H1 (cell line): ENCODE results near the gene GID4.

Source experiments
- BRCA1 ChIP-seq: IDR thresholded peaks from 2 replicates; pipeline ENCODE4 v1.6.1; 2012; ENCODE audit warnings: low read depth, low read length, improper control_type of control experiment
- CEBPB ChIP-seq: IDR thresholded peaks from 2 replicates; pipeline ENCODE4 v1.6.1; 2012; ENCODE audit warnings: low read depth, low read length
- CHD2 ChIP-seq: IDR thresholded peaks from 2 replicates; pipeline ENCODE4 v1.6.1; 2012; ENCODE audit warnings: low read length, improper control_type of control experiment
- JUND ChIP-seq: IDR thresholded peaks from 2 replicates; pipeline ENCODE4 v1.6.1; 2011; ENCODE audit warnings: mild to moderate bottlenecking, improper control_type of control experiment, low read length
- MAFK ChIP-seq: IDR thresholded peaks from 2 replicates; pipeline ENCODE4 v1.6.1; 2012; ENCODE audit warnings: low read depth, mild to moderate bottlenecking, improper control_type of control experiment, low read length
- POLR2A ChIP-seq, 2 experiments: IDR thresholded peaks; 1 replicate in 1 of 2; 2 replicates in 1 of 2; pipeline ENCODE4 v1.6.1; 2011; ENCODE audit warnings: low read depth in 2 of 2, low read length in 2 of 2, mild to moderate bottlenecking in 2 of 2; ENCODE audit errors: control extremely low read depth in 1 of 2
- POLR2AphosphoS5 ChIP-seq: IDR thresholded peaks from 2 replicates; pipeline ENCODE4 v1.6.1; 2011; ENCODE audit warnings: low read depth, low read length
- RNF2 ChIP-seq: fragments of 200-900, 300-1000 bp; sonication (generic); IDR thresholded peaks from 2 replicates; pipeline ENCODE4 v1.7.1; 2016; ENCODE audit warnings: borderline replicate concordance, low read depth, mild to moderate bottlenecking, antibody characterized with exemption, low read length; ENCODE audit not compliant: poor library complexity, severe bottlenecking; ENCODE audit errors: missing control alignments
- SIN3A ChIP-seq, 2 experiments: IDR thresholded peaks in 1 of 2; conservative IDR thresholded peaks in 1 of 2; 2 replicates each; pipeline ENCODE4 v1.6.1; 2011 to 2012; ENCODE audit warnings: low read length in 2 of 2, improper control_type of control experiment in 1 of 2, low read depth in 1 of 2, mild to moderate bottlenecking in 1 of 2
- SIRT6 ChIP-seq: IDR thresholded peaks from one replicate; pipeline ENCODE4 v1.7.1; 2012; ENCODE audit warnings: low read length, inconsistent platforms
- YY1 ChIP-seq: IDR thresholded peaks from 2 replicates; pipeline ENCODE4 v1.6.1; 2011; ENCODE audit warnings: low read depth, mild to moderate bottlenecking, low read length
- TF ChIP-seq, protein P1 (sequence below), 3 experiments: IDR thresholded peaks; 1 replicate in 2 of 3; 2 replicates in 1 of 3; pipeline versions ENCODE4 v1.5.1 to v1.6.1; 2011; ENCODE audit warnings: low read length in 3 of 3, mild to moderate bottlenecking in 3 of 3, inconsistent platforms in 2 of 3, low read depth in 1 of 3, moderate library complexity in 1 of 3; ENCODE audit not compliant: insufficient read depth in 1 of 3; ENCODE audit errors: control extremely low read depth in 1 of 3
- TF ChIP-seq, protein P2 (sequence below): IDR thresholded peaks from 2 replicates; pipeline ENCODE4 v1.6.1; 2011; ENCODE audit warnings: low read length, improper control_type of control experiment

DNA sequence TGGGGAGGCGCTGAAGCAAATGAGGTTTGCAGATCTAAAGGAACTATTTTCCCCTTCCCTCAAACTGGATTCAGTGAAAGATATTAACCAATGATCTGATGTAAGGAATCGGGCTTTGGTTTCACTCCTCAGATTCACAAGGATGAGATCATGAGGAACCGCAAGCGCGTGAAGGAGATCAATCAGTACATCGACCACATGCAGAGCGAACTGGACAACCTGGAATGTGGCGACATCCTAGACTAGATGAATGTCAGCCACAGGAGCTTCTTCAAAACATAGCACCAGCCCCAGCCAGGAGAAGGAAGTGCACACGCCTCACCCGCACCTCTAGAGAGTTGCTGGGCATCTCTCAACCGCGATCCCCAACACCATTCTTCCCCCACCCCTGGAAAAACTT lies 22.8 kb upstream of the GID4 start:
- no peak for TF ChIP-seq SIRT6
- TF ChIP-seq, protein P1, sequence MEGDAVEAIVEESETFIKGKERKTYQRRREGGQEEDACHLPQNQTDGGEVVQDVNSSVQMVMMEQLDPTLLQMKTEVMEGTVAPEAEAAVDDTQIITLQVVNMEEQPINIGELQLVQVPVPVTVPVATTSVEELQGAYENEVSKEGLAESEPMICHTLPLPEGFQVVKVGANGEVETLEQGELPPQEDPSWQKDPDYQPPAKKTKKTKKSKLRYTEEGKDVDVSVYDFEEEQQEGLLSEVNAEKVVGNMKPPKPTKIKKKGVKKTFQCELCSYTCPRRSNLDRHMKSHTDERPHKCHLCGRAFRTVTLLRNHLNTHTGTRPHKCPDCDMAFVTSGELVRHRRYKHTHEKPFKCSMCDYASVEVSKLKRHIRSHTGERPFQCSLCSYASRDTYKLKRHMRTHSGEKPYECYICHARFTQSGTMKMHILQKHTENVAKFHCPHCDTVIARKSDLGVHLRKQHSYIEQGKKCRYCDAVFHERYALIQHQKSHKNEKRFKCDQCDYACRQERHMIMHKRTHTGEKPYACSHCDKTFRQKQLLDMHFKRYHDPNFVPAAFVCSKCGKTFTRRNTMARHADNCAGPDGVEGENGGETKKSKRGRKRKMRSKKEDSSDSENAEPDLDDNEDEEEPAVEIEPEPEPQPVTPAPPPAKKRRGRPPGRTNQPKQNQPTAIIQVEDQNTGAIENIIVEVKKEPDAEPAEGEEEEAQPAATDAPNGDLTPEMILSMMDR (IDR thresholded peaks at IDR 0.05; ENCODE audit: control extremely low read depth in 1 of 3, insufficient read depth in 1 of 3, low read depth in 1 of 3, low read length in 3 of 3) = no peak
- no peak for TF ChIP-seq MAFK
- no peak for TF ChIP-seq CEBPB
- no peak for TF ChIP-seq CHD2
- no peak for TF ChIP-seq RNF2
- TF ChIP-seq POLR2A (IDR thresholded peaks at IDR 0.05; ENCODE audit: control extremely low read depth in 1 of 2, low read depth in 2 of 2, low read length in 2 of 2) = no peak
- TF ChIP-seq, protein P2, sequence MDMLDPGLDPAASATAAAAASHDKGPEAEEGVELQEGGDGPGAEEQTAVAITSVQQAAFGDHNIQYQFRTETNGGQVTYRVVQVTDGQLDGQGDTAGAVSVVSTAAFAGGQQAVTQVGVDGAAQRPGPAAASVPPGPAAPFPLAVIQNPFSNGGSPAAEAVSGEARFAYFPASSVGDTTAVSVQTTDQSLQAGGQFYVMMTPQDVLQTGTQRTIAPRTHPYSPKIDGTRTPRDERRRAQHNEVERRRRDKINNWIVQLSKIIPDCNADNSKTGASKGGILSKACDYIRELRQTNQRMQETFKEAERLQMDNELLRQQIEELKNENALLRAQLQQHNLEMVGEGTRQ = no peak
- no peak for TF ChIP-seq POLR2AphosphoS5
- no peak for TF ChIP-seq JUND
- no peak for TF ChIP-seq YY1
- TF ChIP-seq BRCA1 = no peak
- no peak for TF ChIP-seq SIN3A (conservative IDR thresholded peaks at IDR 0.05 in 1 of 2, IDR thresholded peaks at IDR 0.05 in 1 of 2; ENCODE audit: low read depth in 1 of 2, low read length in 2 of 2)
